Raji (cell line): ENCODE data around the gene CYTH3.

Source experiments
- POLR2A ChIP-seq: IDR thresholded peaks from 2 replicates; pipeline ENCODE4 v1.6.1; 2011; ENCODE audit warnings: low read depth, low read length, control low read depth; ENCODE audit not compliant: insufficient read depth

CYTH3 gene

GRCh38 chr7:6158424-6159096 is 113.9 kb downstream of the CYTH3 start:
- no peak for TF ChIP-seq POLR2A

GRCh38 chr7:6157685-6158423 is 114.6 kb downstream of the CYTH3 start:
- TF ChIP-seq POLR2A = no peak

- no peak for TF ChIP-seq POLR2A
Measured at GRCh38 chr7:6156734-6157133, 115.7 kb downstream of the CYTH3 start.

- TF ChIP-seq POLR2A = no peak
Measured at GRCh38 chr7:6155596-6155995, 116.8 kb downstream of the CYTH3 start.

- TF ChIP-seq POLR2A = no peak
Measured at GRCh38 chr7:6154542-6155404, 117.7 kb downstream of the CYTH3 start.

- no peak for TF ChIP-seq POLR2A
Measured at GRCh38 chr7:6153646-6154541, 118.5 kb downstream of the CYTH3 start.

- TF ChIP-seq POLR2A = no peak
Measured at GRCh38 chr7:6151994-6152735, 120.3 kb downstream of the CYTH3 start.

- no peak for TF ChIP-seq POLR2A
Measured at GRCh38 chr7:6149996-6150395, 122.4 kb downstream of the CYTH3 start.

- no peak for TF ChIP-seq POLR2A
Measured at GRCh38 chr7:6148724-6149360, 123.6 kb downstream of the CYTH3 start.

GRCh38 chr7:6147627-6148026 is 124.8 kb downstream of the CYTH3 start:
- no peak for TF ChIP-seq POLR2A

- no peak for TF ChIP-seq POLR2A
Measured at GRCh38 chr7:6146666-6147065, 125.8 kb downstream of the CYTH3 start.

- TF ChIP-seq POLR2A = no peak
Measured at GRCh38 chr7:6143997-6144396, 128.4 kb downstream of the CYTH3 start.

- TF ChIP-seq POLR2A = no peak
Measured at GRCh38 chr7:6142871-6143380, 129.5 kb downstream of the CYTH3 start.
